HepG2 (cell line): ENCODE data around the gene SLC9A5. TPM values are rescaled to one million over a fixed set of nuclear protein-coding genes. Genes with fewer than 3 reads are reported as not detected.

Experiments
- AGO1 ChIP-seq: fragments of 200-400 bp; formaldehyde crosslinking; IDR thresholded peaks from 2 replicates; pipeline ENCODE4 v1.6.1; 2017; ENCODE audit warnings: mild to moderate bottlenecking, low read depth, low read length, moderate library complexity; ENCODE audit not compliant: poor library complexity, severe bottlenecking
- AGO2 ChIP-seq: fragments of 200-400 bp; formaldehyde crosslinking; optimal IDR thresholded peaks from 2 replicates; pipeline ENCODE3; 2017; ENCODE audit warnings: mild to moderate bottlenecking, low read depth, low read length, moderate library complexity
- FOSL2 ChIP-seq: sonication (generic); formaldehyde crosslinking; IDR thresholded peaks from 2 replicates; pipeline ENCODE4 v1.4.0; 2020; ENCODE audit warnings: missing genetic modification reagents
- ISL2 ChIP-seq: sonication (generic); formaldehyde crosslinking; IDR thresholded peaks from 2 replicates; pipeline ENCODE4 v1.5.0; 2020; ENCODE audit warnings: missing genetic modification reagents
- NR2F1 ChIP-seq, 2 experiments: fragments of 450-650 bp in 1 of 2; formaldehyde crosslinking in 1 of 2; IDR thresholded peaks; 2 replicates each; pipeline versions ENCODE4 v1.5.0 to v1.6.1; 2016 to 2020; ENCODE audit warnings: mild to moderate bottlenecking in 1 of 2, missing compliant biosample characterization in 1 of 2, missing genetic modification reagents in 1 of 2, moderate library complexity in 1 of 2
- NR2F6 ChIP-seq, 2 experiments: IDR thresholded peaks; 2 replicates each; pipeline ENCODE4 v1.6.1; 2016; ENCODE audit warnings: antibody characterized with exemption in 1 of 2, mild to moderate bottlenecking in 1 of 2
- PLRG1 ChIP-seq: fragments of 450-650 bp; conservative IDR thresholded peaks from 2 replicates; pipeline ENCODE4 v1.6.1; 2016
- RXRA ChIP-seq: sonication (generic); formaldehyde crosslinking; IDR thresholded peaks from 2 replicates; pipeline ENCODE4 v1.5.1; 2020; ENCODE audit warnings: missing genetic modification reagents
- SMC3 ChIP-seq: IDR thresholded peaks from 2 replicates; pipeline ENCODE4 v1.6.1; 2011; ENCODE audit warnings: low read length, improper control_type of control experiment
- ZC3H13 ChIP-seq: sonication (generic); formaldehyde crosslinking; IDR thresholded peaks from 2 replicates; pipeline ENCODE4 v1.8.1; 2023; ENCODE audit warnings: mild to moderate bottlenecking, missing genetic modification reagents, moderate library complexity
- ZNF501 ChIP-seq: sonication (generic); formaldehyde crosslinking; IDR thresholded peaks from 2 replicates; pipeline ENCODE4 v1.5.1; 2020; ENCODE audit warnings: mild to moderate bottlenecking, moderate library complexity, missing genetic modification reagents
- ZNF619 ChIP-seq: sonication (generic); formaldehyde crosslinking; IDR thresholded peaks from 2 replicates; pipeline ENCODE4 v1.4.0; 2020; ENCODE audit warnings: mild to moderate bottlenecking, missing genetic modification reagents
- ZNF75D ChIP-seq: sonication (generic); formaldehyde crosslinking; IDR thresholded peaks from 2 replicates; pipeline ENCODE4 v1.8.1; 2023; ENCODE audit warnings: missing genetic modification reagents, mild to moderate bottlenecking, borderline replicate concordance
- ZNF839 ChIP-seq: sonication (generic); formaldehyde crosslinking; IDR thresholded peaks from 2 replicates; pipeline ENCODE4 v1.4.0; 2020; ENCODE audit warnings: missing genetic modification reagents, mild to moderate bottlenecking, borderline replicate concordance
- polyA plus RNA-seq, 8 experiments: library from polyadenylated mRNA; depleted of rRNA in 3 of 8; stranded (reverse) in 7 of 8; unstranded in 1 of 8; fragments of >200 nt; fragmentation: Illumina TruSeq in 4 of 8; extraction: Trizol in 4 of 8; gene quantifications; 2 replicates each; pipeline versions ENCODE4 v1.2.1 to v1.2.3, GENCODE V29; 2011 to 2016; ENCODE audit warnings: low read depth in 4 of 8, missing spikeins in 1 of 8, mixed read lengths in 1 of 8; ENCODE audit not compliant: insufficient read depth in 1 of 8
- total RNA-seq, 5 experiments: library from RNA; depleted of rRNA; stranded (reverse); fragments of >200 nt; fragmentation: Illumina TruSeq; extraction: Trizol; gene quantifications; 2 replicates each; pipeline ENCODE4 v1.2.3, GENCODE V29; 2016; ENCODE audit warnings: low read depth in 1 of 5
- TF ChIP-seq, protein P1 (sequence below): sonication (generic); formaldehyde crosslinking; IDR thresholded peaks from 2 replicates; pipeline ENCODE4 v1.5.1; 2020; ENCODE audit warnings: mild to moderate bottlenecking, missing genetic modification reagents, moderate library complexity
- TF ChIP-seq, protein P2 (sequence below): IDR thresholded peaks from 2 replicates; pipeline ENCODE4 v1.6.1; 2012; ENCODE audit warnings: inconsistent platforms
- TF ChIP-seq, protein P3 (sequence below): sonication (generic); formaldehyde crosslinking; conservative IDR thresholded peaks from 2 replicates; pipeline ENCODE4 v1.8.1; 2023; ENCODE audit warnings: missing genetic modification reagents
- TF ChIP-seq, protein P4 (sequence below): sonication (generic); formaldehyde crosslinking; IDR thresholded peaks from 2 replicates; pipeline ENCODE4 v1.8.1; 2022; ENCODE audit warnings: low read depth, mild to moderate bottlenecking, missing genetic modification reagents

The SLC9A5 gene
- total and polyA plus RNA-seq, 2 of the 13 experiments (the other 11 are each of a cell fraction or from before 2014, with no cell fraction given) = 0.58 to 1.4 TPM

DNA sequence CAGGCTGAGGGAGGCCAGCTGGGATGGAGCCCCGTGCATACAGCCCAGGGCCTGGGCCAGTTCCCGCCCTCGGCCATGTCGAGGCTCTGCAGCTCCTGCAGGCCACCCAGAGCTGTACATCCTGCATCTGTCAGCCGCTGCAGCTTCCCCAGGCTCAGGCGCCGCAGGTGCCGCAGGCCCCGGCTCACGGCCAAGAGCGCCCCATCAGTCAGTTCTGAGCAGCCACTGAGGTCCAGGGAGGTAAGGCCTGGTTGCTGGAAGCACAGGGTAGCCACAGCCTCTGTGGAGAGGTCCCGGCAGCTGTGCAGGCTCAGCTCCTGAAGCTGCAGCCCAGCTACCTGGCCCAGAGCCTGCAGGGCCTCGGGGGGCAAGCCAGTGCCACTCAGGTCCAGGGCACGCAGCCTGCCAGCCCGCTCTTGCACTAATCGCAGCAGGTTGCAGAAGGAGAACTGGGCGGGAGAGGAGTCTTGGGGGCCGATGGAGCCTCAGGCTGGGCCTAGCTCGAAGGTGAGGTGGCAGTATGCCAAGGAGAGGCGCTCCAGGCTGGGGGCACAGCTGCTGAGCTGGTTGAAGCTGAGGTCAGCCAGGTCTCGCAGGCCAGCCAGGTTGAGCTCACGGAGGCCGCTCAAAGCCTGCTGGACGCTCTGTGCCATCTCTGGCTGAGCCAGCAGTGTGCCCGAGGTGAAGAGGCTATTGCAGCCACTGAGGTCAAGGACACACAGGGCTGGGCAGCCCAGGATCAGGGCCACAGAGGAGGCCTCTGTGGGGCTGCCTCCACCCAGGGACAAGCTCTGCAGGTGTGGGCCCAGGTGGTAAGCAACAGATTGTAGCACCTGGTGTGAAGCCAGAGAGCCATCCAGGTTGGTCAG is 38.5 kb upstream of the SLC9A5 start (continued):
- TF ChIP-seq ZNF501 (CRISPR knock-in tag) (no peak), AGO2 (peak; percentile 34), AGO1 (peak; percentile 58), PLRG1 (no peak), NR2F6 (IDR thresholded peaks at IDR 0.05) (peak; percentile 76), NR2F6 (CRISPR knock-in tag; IDR thresholded peaks at IDR 0.05) (peak; percentile 79), RXRA (CRISPR knock-in tag) (peak; percentile 86), ISL2 (0 out of 2 replicates have a peak, but pooled peaks have one; percentile 10), ZC3H13 (CRISPR knock-in tag) (0 out of 2 replicates have a peak, but pooled peaks have one; percentile 36), FOSL2 (CRISPR knock-in tag) (no peak), SMC3 (no peak), NR2F1 (CRISPR knock-in tag; IDR thresholded peaks at IDR 0.05) (peak; percentile 63 to 87; a peak in 3 of 4 replicates), ZNF839 (CRISPR knock-in tag) (peak; percentile 19; the same call in 1 of the 2 replicates), ZNF75D (no peak), ZNF619 (CRISPR knock-in tag) (no peak)
- TF ChIP-seq, protein P1, sequence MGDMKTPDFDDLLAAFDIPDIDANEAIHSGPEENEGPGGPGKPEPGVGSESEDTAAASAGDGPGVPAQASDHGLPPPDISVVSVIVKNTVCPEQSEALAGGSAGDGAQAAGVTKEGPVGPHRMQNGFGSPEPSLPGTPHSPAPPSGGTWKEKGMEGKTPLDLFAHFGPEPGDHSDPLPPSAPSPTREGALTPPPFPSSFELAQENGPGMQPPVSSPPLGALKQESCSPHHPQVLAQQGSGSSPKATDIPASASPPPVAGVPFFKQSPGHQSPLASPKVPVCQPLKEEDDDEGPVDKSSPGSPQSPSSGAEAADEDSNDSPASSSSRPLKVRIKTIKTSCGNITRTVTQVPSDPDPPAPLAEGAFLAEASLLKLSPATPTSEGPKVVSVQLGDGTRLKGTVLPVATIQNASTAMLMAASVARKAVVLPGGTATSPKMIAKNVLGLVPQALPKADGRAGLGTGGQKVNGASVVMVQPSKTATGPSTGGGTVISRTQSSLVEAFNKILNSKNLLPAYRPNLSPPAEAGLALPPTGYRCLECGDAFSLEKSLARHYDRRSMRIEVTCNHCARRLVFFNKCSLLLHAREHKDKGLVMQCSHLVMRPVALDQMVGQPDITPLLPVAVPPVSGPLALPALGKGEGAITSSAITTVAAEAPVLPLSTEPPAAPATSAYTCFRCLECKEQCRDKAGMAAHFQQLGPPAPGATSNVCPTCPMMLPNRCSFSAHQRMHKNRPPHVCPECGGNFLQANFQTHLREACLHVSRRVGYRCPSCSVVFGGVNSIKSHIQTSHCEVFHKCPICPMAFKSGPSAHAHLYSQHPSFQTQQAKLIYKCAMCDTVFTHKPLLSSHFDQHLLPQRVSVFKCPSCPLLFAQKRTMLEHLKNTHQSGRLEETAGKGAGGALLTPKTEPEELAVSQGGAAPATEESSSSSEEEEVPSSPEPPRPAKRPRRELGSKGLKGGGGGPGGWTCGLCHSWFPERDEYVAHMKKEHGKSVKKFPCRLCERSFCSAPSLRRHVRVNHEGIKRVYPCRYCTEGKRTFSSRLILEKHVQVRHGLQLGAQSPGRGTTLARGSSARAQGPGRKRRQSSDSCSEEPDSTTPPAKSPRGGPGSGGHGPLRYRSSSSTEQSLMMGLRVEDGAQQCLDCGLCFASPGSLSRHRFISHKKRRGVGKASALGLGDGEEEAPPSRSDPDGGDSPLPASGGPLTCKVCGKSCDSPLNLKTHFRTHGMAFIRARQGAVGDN (CRISPR knock-in tag) = peak; percentile 63
- TF ChIP-seq, protein P2, sequence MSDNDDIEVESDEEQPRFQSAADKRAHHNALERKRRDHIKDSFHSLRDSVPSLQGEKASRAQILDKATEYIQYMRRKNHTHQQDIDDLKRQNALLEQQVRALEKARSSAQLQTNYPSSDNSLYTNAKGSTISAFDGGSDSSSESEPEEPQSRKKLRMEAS = peak; percentile 29; the same call in 1 of the 2 replicates
- TF ChIP-seq, protein P3, sequence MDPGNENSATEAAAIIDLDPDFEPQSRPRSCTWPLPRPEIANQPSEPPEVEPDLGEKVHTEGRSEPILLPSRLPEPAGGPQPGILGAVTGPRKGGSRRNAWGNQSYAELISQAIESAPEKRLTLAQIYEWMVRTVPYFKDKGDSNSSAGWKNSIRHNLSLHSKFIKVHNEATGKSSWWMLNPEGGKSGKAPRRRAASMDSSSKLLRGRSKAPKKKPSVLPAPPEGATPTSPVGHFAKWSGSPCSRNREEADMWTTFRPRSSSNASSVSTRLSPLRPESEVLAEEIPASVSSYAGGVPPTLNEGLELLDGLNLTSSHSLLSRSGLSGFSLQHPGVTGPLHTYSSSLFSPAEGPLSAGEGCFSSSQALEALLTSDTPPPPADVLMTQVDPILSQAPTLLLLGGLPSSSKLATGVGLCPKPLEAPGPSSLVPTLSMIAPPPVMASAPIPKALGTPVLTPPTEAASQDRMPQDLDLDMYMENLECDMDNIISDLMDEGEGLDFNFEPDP (CRISPR knock-in tag) = 0 out of 2 replicates have a peak, but pooled peaks have one; percentile 94
- TF ChIP-seq, protein P4, sequence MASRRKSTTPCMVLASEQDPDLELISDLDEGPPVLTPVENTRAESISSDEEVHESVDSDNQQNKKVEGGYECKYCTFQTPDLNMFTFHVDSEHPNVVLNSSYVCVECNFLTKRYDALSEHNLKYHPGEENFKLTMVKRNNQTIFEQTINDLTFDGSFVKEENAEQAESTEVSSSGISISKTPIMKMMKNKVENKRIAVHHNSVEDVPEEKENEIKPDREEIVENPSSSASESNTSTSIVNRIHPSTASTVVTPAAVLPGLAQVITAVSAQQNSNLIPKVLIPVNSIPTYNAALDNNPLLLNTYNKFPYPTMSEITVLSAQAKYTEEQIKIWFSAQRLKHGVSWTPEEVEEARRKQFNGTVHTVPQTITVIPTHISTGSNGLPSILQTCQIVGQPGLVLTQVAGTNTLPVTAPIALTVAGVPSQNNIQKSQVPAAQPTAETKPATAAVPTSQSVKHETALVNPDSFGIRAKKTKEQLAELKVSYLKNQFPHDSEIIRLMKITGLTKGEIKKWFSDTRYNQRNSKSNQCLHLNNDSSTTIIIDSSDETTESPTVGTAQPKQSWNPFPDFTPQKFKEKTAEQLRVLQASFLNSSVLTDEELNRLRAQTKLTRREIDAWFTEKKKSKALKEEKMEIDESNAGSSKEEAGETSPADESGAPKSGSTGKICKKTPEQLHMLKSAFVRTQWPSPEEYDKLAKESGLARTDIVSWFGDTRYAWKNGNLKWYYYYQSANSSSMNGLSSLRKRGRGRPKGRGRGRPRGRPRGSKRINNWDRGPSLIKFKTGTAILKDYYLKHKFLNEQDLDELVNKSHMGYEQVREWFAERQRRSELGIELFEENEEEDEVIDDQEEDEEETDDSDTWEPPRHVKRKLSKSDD = no peak
